Hypothalamus (tissue), 51 donors: ENCODE results near the gene PRMT5.

ENCODE experiments used
- DNase-seq, 51 donors: peaks; one replicate each; lab custom pipeline; 2025; lab: John Stamatoyannopoulos, UW

The PRMT5 gene

DNA sequence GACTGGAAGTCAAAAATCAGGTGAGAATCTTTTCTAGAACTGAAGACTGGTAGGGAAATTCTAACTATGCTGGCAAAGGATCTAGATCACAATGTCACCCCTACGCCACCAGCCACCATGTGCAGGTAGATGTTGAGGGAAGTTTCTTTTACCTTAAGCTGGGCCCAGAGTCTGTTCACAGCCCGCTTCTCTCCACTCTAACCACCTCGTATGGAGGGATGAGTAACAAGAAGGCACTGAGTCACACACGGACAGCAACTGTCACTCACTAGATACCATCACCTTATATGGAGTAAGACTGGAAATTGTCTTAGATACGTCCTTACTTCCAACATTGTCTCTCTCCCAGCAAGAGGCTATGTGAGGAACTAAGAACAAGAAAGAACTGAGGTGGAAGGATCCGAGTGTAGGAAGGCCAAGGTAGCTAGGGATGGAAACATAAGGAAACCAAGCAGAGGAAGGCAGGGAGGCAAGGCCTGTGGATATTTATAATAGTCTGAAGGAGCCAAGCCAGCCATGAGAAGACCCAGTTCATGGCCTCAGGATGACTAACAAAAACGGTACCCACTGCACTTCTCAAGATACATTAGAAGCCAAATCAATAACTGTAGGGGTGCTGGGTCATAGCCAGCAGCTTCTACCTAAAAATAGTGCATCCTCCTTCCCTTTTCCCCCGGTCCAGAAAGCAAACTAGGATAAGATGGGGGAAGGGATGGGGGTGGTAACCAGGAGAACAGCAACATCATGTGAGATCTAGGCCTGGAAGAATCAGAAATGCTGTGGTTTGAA, 30.7 kb downstream of the PRMT5 start:
- peak in 2 of 51 donors; percentile 12 to 15 for DNase-seq

DNA sequence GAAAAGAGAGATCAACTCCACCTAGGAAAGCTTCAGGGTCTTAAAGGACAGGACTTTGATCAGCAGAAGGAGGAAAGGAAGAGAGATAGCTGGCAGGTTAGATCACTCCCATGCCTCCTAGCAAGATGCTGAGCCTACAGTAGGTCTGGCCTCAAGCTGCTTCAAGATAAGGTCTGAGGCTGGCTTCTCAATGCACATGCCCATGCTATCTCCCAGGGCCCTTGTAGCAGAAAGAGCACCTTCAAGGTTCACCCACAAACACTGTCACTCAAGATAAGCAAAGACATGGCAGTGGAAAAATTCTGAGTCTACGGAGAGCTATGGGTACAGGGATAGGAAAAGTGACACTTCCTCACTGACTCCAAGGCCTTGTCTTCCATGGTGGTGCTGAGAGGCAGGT, 31.8 kb downstream of the PRMT5 start:
- DNase-seq, result no peak

DNA sequence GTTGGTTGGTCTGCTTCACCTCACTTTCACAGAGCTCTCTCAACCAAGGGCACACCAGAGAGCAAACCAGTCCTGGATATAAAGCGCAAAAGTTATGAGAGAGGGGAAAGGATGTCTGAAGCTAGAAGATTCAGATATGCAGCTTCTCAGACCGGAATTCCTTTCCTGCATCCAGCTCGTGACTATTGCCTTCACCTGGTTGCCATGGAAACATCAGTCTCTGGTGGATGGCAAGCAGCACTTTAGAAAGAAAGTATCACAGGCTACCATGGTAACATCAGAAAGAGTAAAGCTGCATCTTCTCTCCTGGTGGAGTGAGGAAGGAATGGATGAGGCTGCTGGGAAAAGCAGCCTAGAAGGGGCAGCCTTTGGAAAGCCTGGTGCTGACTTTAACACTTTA, 32.4 kb downstream of the PRMT5 start:
- DNase-seq, result peak in 5 of 51 donors; percentile 17 to 31 (median 20)

DNA sequence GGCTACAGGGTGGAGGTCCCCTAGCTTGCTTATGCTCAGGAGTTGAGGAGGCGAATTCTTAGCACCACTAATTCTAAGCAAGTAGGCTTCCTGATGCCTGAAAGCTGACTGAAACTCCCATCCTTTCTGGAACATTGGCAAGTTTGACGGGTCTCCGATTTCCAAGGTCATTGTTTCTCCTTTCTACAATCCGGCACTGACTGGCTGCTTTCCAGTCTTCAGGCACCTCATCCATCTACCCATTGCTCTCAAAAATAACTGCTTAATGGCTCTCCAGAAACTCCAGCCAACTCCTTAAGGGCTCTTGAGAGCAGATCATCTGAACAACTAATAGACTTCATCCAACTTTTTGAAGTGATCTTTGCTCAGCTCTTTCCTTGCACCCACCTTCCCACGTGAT, 32.8 kb downstream of the PRMT5 start:
- DNase-seq, result no peak

DNA sequence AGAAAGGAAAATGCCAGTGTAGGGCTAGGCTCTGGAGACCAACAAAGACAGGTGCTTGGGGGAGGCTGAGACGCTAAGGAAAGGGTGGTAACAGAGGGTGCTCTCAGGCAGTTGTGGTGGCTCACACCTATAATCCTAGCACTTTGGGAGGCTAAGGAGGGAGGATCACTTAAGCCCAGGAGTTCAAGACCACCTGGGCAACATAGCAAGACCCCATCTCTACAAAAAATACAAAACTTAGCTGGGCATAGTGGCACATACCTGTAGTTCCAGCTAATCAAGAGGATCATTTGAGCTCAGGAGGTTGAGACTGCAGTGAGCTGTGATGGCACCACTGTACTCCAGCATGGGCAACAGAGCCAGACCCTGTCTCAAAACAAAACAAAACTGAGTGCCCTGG, 33.8 kb downstream of the PRMT5 start:
- DNase-seq, result no peak

DNA sequence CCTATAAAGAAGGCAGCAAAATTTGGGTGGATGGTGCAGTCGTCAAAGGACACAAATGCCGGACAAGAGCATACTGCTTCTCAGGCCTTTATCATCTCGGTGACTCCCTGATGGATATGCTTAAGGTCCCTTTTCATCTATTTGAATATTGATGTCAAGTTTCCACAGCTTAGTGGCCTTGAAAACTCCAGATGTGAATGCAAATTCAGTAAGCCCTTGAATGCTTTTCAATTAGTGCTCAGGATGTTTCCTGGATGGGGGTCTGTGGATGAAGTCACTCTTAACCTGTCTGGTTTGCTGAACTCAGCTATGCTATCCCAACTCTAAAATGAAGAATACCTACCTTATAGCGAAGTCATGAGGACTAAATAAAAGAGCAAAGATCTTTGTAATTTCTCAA, 35.5 kb downstream of the PRMT5 start:
- DNase-seq, result no peak

DNA sequence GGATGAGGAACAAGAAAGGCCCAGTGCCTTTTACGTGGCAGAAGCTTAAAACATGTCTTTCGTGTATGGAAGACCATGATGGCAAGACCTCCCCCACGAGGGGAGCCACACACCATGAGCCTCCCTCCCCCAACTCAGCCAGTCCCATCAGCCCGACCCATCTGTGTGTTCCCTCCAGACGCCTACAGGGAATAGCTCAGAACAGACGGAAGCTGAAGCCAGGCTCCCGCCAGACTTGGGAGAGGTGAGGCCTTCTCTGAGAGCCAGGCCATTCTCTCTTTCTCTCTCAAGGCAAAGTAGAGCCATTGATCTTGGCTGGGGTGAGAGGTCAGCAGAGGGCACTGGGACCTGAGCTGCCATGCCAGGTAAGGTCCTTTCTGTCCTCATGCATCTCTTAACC, 36.7 kb downstream of the PRMT5 start:
- DNase-seq, result no peak

DNA sequence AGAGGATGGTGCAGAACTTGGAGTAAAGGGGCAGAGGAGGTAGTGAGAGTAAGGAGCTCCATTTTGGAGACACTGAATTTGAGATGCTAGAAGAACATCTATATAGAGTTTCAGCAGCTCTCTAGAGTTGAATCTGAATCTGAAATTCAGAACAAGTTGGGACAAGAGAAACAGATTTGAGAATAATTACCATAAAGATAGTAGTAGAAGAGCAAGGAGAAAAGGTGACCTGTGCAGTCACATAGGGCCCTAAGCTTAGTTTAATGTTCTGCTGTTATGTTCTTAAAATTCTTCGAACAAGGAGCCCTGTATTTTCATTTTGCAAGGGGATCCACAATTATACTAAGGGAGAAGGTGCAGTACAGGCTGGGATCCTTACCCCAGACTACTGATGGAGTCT, 38.8 kb downstream of the PRMT5 start:
- no peak for DNase-seq

DNA sequence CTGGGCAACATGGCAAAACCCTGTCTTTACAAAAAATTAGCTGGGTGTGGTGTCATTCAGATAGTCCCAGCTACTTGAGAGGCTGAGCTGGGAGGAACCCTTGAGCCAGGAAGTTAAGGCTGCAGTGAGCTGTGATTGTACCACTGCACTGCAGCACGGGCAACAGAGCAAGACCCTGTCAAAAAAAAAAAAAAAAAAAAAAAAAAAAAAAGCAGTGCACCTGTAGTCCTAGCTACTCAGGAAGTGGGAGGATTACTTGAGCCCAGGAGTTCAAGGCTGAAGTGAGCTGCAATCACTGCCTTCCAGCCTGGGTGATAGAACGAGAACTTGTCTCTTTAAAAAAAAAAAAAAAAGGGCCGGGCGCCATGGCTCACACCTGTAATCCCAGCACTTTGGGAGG, 40.5 kb downstream of the PRMT5 start:
- DNase-seq, result no peak

DNA sequence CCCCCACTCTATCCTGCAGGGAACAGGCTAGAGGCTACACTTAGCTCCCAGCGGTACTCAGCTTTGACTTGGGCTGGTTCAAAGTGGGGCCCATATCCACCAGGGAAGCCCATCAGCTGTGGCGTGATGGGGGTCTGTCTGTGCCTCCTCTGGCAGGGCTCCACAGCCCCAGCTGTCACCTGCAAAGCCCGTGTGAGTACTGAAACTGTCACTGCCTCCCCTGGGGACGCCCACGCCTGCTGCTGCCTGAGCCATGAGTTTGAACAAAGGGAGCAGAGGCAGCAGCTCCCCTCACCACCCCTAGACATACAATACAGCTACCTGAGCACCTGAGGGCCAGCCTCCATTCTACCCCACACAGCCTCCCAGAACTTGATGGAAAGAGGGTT, 41.2 kb downstream of the PRMT5 start:
- DNase-seq, result peak in 4 of 51 donors; percentile 9 to 34 (median 24)

DNA sequence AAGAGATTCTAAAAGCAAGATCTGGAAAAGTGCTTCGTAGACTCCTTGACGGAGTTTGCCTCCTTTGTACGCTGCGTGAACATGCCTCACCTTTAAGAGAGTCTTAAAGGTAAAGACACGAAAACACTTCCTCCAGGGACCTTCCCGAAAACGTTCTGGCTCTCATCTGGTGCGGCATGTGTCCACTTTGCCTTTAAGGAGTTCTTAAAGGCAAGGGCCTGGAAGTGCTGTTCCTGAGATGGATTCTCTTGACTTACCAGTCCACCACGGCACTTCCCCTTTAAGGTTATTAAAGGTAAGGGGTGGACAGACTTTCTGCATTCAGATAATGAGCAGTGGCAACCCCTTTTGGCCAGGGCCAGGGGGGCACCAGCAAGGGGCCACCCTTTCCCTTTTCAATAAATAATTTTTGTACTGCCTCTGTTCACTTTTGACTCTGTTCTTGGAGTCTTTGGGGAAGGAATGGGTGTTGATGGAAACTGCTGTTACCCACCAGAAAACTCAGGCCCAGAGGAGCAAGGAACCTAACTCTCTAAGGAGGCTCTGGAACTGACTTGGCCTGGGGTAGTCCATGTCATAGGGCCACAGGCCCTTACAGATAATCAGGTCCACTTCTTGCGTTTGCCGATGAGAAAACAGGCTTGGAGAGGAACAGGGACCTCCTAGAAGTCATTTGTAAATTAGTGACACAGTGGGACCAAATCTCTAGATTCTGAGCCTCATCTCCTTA, 41.8 kb downstream of the PRMT5 start:
- peak in 9 of 51 donors; percentile 11 to 40 (median 26) for DNase-seq

DNA sequence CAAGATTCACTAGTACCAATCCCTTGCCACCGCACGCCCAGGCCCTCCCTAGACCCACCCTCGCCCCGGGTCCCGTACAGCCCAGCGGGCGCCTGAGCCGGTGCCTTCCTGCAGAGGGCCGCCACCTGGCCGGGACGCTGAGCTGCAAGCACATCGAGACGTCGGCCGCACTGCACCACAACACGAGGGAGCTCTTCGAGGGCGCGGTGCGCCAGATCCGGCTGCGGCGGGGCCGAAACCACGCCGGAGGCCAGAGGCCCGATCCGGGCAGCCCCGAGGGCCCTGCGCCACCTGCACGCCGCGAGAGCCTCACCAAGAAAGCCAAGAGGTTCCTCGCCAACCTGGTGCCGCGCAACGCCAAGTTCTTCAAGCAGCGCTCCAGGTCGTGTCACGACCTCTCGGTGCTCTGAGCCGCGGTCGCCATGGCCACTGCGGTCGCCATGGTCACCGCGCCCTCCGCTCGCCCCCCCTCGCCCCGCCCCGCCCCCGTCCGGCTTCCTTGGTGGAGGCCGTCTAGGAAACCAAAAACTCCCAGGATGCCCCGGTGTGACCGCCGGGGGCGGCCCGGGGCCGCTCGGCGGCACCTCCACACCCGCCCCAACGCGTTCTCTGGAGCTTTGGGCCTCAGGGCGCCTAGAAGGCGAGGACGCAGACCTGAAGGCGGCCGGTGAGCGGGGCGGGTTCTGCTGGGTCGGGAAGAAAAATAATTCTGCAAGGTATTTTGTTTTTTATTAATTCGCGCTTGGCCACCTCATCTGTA, 42.5 kb downstream of the PRMT5 start:
- DNase-seq, result peak in 32 of 51 donors; percentile 4 to 68 (median 32)

DNA sequence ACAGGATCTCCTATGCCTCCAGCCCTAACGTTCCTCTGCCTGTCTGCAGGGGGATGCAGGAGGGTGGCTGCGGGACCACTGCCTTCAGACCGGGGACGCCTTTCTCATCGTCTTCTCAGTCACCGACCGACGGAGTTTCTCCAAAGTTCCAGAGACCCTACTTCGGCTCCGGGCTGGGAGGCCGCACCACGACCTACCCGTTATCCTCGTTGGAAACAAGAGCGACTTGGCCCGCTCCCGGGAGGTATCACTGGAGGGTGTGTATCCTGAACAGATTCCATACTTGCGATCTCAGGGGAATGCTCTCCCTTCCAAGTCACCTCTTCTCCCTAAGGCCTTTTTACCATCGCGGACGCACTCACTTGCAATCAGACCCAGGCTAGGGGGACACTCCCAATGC, 43.2 kb downstream of the PRMT5 start:
- no peak for DNase-seq

DNA sequence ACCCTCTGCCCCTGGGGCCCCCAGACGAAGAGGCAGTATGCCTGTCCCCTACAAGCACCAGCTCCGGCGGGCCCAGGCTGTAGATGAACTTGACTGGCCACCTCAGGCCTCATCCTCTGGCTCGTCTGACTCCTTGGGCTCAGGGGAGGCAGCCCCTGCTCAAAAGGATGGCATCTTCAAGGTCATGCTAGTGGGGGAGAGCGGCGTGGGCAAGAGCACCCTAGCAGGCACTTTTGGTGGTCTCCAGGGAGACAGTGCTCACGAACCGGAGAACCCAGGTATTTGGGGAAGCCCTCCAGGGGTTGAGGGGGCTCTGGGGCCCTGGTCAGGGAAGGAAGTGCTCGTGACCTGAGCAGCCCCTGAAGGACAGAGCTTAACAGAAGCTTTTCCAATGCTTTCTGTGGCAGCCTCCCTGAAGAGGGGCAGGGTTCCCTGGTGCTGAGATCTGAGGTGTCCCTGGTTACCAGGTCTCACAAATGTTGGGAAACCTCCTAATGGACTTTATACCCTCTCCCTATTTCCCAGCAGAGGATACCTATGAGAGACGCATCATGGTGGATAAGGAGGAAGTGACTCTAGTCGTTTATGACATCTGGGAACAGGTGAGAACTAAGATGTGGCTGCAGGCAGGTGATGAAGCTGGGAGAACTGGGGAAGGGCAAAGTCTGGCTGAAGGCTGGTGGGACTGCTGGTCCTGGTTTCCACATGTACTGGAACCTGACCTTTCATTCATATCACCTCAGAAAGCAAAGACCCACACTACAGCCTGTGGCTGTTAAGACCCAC, 44.2 kb downstream of the PRMT5 start:
- DNase-seq, result no peak

DNA sequence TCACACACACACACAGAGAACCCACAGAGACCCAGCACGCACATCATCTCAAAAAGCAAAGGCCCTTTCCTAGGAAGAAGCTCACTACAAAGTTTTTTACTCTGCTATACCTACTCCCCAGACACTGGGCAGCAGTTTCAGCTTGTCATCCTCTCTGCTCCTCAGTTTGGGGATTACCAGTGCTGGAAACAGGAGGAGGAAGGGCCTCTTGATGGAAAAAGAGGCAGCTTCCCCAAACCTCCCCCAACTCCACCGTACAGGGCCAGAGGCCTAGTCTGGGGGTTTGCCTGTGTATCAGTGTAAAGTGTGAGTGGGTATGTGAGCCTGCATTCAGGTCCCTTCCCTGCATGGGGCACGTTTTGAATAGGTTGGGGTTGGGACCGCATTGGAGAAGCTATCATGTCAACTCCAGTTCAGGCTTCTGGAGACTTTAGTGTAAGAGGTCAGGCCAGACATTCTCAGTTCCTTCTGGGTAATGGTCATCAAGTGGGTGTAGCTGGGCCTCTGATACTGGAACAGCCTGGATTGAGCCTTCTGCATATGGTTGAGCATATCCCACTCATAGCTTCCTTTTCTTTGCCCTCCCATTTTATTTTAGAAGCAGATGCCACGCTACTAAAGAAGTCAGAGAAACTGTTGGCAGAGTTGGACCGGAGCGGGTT, 45.0 kb downstream of the PRMT5 start:
- DNase-seq, result peak in 1 of 51 donors; percentile 27

DNA sequence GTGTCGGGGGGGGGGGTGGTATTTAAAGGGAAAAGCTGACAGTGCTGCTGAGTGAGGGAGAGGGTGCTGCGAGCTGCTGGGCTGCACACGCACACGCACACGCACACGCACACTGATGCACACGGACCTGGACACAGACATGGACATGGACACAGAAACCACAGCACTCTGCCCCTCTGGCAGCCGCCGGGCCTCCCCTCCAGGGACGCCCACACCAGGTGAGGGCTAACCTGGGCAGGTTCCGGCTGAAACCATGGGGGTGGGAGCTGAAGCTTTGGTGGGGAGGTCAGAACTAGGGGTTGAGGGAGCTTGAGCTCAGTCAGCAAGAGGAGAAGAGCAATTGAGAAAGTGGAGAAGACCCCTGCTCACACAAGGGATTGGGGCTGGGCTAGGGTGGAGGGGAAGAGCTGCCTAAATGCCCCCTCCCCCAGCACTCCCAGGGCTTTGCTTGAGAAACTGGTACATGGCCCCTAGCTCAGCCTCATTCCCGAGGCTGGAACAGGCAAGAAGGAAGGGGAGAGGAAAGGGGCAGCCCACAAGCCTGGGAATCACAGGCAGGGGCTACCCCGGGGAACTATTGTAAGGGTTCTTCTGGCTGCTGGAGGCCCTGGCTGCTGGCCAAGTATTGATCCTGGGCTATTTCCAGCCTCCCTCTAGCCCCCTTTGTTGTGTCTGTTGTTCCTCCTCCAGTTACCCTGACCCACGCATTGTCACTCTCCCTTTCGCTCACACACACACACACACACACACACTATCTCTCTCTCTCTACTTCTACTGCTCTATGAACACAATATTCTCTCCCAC, 45.8 kb downstream of the PRMT5 start, which contains the start of gene REM2:
TSS of gene REM2 (plus strand) at position 50 of the 804 bp plus-strand sequence. CDS start at position 116, 66 bp downstream.
- DNase-seq, result peak in 2 of 51 donors; percentile 27 to 46

DNA sequence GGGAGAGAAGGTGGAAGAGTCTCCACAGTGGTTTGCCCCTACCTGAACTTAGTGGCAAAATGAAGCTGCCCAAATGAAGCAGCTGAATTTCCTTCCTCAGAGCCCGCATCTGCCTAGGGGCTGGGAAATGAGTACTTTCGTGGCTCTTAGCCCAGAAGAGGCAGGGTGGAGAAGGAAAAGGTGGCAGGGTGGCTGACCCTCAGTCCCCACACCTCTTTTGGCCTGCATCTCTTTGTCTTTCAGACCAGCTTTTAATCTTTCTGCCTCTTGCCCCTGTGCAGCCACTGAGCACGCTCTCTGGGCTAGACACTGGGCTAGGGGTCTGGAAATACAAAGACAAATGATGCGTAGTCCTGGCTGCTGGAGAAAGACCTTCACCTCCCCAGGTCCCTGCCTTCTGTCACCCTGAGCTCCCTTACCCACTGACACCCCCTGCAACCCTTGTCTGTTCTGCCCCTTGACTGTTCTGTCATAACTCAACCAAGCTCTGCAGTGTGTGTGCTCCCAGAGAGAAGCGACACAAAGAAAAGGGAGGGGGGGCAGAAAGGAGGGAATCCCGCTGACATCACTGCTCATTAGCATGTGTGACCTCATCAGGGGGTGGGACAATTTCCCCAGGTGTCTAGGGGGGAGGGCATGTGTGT, 46.5 kb downstream of the PRMT5 start:
- peak in 24 of 51 donors; percentile 5 to 76 (median 33) for DNase-seq

DNA sequence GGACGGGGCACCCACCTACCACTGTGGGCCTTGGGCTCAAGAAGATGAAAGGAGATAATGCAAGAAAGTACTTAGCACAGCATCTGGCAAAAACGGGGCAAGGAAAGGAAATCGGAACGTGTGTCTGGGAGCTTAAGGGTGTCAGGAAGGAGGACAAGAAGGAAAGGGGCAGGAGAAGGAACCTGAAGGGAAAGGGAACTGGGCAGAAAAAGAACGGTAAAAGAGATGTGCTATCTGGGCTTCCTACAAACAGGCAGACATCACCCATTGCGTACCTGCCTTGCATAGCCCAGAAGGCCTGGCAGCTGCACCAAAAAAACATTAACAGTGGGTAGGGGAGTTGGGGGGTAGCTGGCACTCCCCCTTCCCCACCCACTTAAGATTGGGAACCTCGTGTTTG, 47.1 kb downstream of the PRMT5 start:
- no peak for DNase-seq
